Uterus (tissue), 2 donors: Measurements from ENCODE around the gene RNF26.

Source experiments
- POLR2A ChIP-seq, 2 donors: fragments of 450-650 bp; IDR thresholded peaks; one replicate each; pipeline ENCODE4 v1.6.1; 2016; ENCODE audit warnings: antibody characterized with exemption in 2 of 2, mild to moderate bottlenecking in 1 of 2, moderate library complexity in 1 of 2
- TF ChIP-seq, protein P1 (sequence below), 4 experiments: fragments of 200-600 bp in 2 of 4; fragments of 450-650 bp in 2 of 4; sonication (generic) in 2 of 4; IDR thresholded peaks; one replicate each; pipeline ENCODE4 v1.5.1; 2016 to 2019; ENCODE audit warnings: antibody characterized with exemption in 4 of 4, mild to moderate bottlenecking in 2 of 4, moderate library complexity in 1 of 4

DNA sequence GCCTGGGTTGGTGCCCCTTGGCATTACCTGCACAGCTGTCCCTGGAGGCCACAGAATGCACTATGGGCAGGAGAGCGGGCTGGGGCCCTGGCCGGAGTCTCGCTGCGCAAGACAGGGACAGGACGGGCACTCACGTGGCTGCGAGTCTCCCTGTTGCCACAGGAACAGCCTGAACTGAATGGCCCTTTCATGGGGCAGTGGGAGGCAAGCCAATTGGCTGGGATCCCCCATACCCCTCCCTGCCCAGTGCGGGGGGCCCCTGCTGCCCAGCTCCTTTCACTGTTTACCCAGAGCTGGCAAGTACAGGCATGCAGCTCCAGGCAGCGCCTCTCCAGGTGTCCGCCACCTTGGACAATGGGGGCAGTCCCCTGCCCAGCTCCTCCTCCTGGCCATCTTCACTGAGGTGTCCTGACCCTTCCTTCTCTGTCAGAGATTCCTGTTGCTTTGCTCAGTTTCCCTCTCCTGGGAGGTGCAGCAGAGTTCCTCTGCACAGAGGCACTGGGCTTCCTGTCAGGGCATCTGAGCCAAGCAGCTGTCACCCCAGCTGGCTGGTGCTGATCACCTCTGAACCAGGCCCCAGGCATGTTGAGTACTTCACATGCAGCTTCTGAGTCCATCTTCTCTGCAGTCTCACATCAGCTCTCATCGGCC is 42.0 kb downstream of the RNF26 start:
- TF ChIP-seq, protein P1, sequence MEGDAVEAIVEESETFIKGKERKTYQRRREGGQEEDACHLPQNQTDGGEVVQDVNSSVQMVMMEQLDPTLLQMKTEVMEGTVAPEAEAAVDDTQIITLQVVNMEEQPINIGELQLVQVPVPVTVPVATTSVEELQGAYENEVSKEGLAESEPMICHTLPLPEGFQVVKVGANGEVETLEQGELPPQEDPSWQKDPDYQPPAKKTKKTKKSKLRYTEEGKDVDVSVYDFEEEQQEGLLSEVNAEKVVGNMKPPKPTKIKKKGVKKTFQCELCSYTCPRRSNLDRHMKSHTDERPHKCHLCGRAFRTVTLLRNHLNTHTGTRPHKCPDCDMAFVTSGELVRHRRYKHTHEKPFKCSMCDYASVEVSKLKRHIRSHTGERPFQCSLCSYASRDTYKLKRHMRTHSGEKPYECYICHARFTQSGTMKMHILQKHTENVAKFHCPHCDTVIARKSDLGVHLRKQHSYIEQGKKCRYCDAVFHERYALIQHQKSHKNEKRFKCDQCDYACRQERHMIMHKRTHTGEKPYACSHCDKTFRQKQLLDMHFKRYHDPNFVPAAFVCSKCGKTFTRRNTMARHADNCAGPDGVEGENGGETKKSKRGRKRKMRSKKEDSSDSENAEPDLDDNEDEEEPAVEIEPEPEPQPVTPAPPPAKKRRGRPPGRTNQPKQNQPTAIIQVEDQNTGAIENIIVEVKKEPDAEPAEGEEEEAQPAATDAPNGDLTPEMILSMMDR (IDR thresholded peaks at IDR 0.05): no peak
- TF ChIP-seq POLR2A (IDR thresholded peaks at IDR 0.05): no peak
